Loucy (cell line): Measurements from ENCODE around the gene SYNPO.

Experiments used
- H2AFZ ChIP-seq: fragments of 200-600 bp; sonication (generic); 2 replicates; pipeline ENCODE4 v1.6.0; 2016; ENCODE audit warnings: antibody characterized with exemption, mild to moderate bottlenecking, low read length, moderate library complexity
- H3F3A ChIP-seq: fragments of 200-600 bp; 2 replicates; pipeline ENCODE4 v1.6.0; 2016; ENCODE audit warnings: antibody characterized with exemption, low read depth, mild to moderate bottlenecking
- H3K27me3 ChIP-seq: fragments of 200-600 bp; sonication (generic); 2 replicates; pipeline ENCODE4 v1.6.1; 2014; ENCODE audit warnings: low read length, mild to moderate bottlenecking; ENCODE audit not compliant: insufficient read depth, poor library complexity, severe bottlenecking
- H3K36me3 ChIP-seq: fragments of 200-600 bp; sonication (generic); 2 replicates; pipeline ENCODE4 v1.6.1; 2016; ENCODE audit warnings: low read length; ENCODE audit not compliant: insufficient read depth
- H3K4me1 ChIP-seq: fragments of 200-600 bp; sonication (generic); 2 replicates; pipeline ENCODE4 v1.5.1; 2014; ENCODE audit warnings: low read length, mild to moderate bottlenecking; ENCODE audit not compliant: insufficient read depth, poor library complexity, severe bottlenecking
- H3K4me2 ChIP-seq: fragments of 200-600 bp; sonication (generic); 2 replicates; pipeline ENCODE4 v1.6.0; 2014; ENCODE audit warnings: antibody characterized with exemption, low read length, low read depth, mild to moderate bottlenecking; ENCODE audit not compliant: poor library complexity, severe bottlenecking
- H3K4me3 ChIP-seq: fragments of 200-600 bp; sonication (generic); 2 replicates; pipeline ENCODE4 v1.5.1; 2014; ENCODE audit warnings: low read length, mild to moderate bottlenecking, mixed read lengths; ENCODE audit not compliant: poor library complexity, severe bottlenecking
- H3K79me2 ChIP-seq: fragments of 200-600 bp; sonication (generic); 2 replicates; pipeline ENCODE4 v1.6.1; 2014; ENCODE audit warnings: low read length; ENCODE audit not compliant: insufficient read depth
- H3K9ac ChIP-seq: fragments of 200-600 bp; sonication (generic); 2 replicates; pipeline ENCODE4 v1.6.0; 2014; ENCODE audit warnings: mild to moderate bottlenecking, low read depth, low read length, moderate library complexity; ENCODE audit not compliant: poor library complexity, severe bottlenecking
- H3K9me2 ChIP-seq: fragments of 200-600 bp; sonication (generic); replicated peaks from 2 replicates; pipeline ENCODE4 v1.6.1; 2016; ENCODE audit warnings: low read depth, low read length, mixed read lengths
- H3K9me3 ChIP-seq: fragments of 200-600 bp; sonication (generic); 2 replicates; pipeline ENCODE4 v1.6.1; 2014; ENCODE audit warnings: mild to moderate bottlenecking, antibody characterized with exemption, low read length, low read depth; ENCODE audit not compliant: insufficient read depth
- H4K20me1 ChIP-seq: fragments of 200-600 bp; sonication (generic); 2 replicates; pipeline ENCODE4 v1.6.0; 2014; ENCODE audit warnings: antibody characterized with exemption, low read length, mild to moderate bottlenecking; ENCODE audit not compliant: insufficient read depth, poor library complexity, severe bottlenecking
- CTCF ChIP-seq: fragments of 200-600 bp; sonication (generic); conservative IDR thresholded peaks from 2 replicates; pipeline ENCODE4 v1.5.1; 2014; ENCODE audit warnings: mild to moderate bottlenecking, antibody characterized with exemption, low read length
- EZH2phosphoT487 ChIP-seq: fragments of 200-600 bp; IDR thresholded peaks from 2 replicates; pipeline ENCODE4 v1.6.1; 2018; ENCODE audit warnings: antibody characterized with exemption, mild to moderate bottlenecking, moderate library complexity, borderline replicate concordance

The SYNPO gene

DNA sequence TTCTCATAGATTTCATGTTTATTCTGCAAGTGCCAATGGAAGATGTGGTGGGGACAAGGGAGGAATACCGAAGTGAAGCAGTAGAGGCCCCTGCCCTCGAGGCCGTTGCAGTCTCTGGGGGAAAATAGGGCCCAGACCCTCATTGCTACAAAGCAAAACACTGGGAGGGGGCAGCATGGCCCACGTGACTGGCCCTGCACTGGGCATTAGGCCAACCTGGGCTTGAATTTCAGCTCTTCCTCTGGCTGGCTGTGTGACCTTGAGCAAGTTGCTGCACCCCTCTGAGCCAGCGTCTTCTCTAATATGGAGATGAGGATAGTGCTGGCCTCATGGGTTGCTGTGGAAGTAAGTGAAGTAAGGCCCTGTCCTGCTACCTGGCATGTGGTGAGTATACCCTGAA is 709 bp upstream of the SYNPO start:
- Histone ChIP-seq H3K9me3 (no peaks in the 10 kb centered on the region), H2AFZ (no peak overlapping the region), H3K4me2 (no peak overlapping the region), H3K79me2 (no peaks in the 10 kb centered on the region), H3K36me3 (no peaks in the 10 kb centered on the region), H3K4me1 (no peaks in the 10 kb centered on the region), H3K9me2 (no peaks in the 10 kb centered on the region), H3K27me3 (no peaks in the 10 kb centered on the region), H3K9ac (no peak overlapping the region), H3K4me3 (no peak overlapping the region), H3F3A (no peaks in the 10 kb centered on the region), H4K20me1 (no peaks in the 10 kb centered on the region)
- TF ChIP-seq EZH2phosphoT487 (no peak), CTCF (no peak)

DNA sequence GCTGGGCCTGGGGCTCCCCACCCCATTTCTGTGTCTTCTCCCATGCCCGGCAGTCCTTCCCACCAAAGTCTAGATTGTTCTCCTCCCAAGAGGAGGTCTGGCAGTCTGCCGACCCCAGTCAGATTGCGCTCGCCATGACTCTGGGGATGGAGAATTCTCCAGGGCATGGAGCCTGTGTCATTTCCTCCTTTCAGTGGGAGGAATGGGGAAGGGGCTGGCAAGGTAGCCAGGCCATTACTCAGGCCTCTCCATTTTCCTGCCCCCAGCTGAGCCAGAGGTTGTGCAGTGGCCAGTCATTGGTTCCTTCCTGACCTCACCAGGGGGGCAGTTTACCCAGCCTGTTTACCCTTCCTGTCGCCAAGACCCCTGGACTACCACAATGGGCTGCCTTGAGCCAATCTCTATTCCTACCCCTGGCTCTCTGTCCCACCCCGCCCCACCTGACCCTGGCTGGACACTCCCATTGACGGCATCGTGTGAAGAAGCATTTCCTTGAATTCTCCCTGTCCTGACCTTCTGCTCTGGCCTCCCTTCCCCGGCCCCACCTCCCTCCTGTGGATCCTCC is 628 bp downstream of the SYNPO start:
- Histone ChIP-seq H3K4me3 (no peak overlapping the region), H3K9ac (no peak overlapping the region), H3F3A (no peaks in the 10 kb centered on the region), H3K4me1 (no peaks in the 10 kb centered on the region), H3K27me3 (no peaks in the 10 kb centered on the region), H3K9me2 (no peaks in the 10 kb centered on the region), H3K36me3 (no peaks in the 10 kb centered on the region), H3K79me2 (no peaks in the 10 kb centered on the region), H3K9me3 (no peaks in the 10 kb centered on the region), H2AFZ (no peak overlapping the region), H4K20me1 (no peaks in the 10 kb centered on the region), H3K4me2 (no peak overlapping the region)
- TF ChIP-seq EZH2phosphoT487 (no peak), CTCF (no peak)

DNA sequence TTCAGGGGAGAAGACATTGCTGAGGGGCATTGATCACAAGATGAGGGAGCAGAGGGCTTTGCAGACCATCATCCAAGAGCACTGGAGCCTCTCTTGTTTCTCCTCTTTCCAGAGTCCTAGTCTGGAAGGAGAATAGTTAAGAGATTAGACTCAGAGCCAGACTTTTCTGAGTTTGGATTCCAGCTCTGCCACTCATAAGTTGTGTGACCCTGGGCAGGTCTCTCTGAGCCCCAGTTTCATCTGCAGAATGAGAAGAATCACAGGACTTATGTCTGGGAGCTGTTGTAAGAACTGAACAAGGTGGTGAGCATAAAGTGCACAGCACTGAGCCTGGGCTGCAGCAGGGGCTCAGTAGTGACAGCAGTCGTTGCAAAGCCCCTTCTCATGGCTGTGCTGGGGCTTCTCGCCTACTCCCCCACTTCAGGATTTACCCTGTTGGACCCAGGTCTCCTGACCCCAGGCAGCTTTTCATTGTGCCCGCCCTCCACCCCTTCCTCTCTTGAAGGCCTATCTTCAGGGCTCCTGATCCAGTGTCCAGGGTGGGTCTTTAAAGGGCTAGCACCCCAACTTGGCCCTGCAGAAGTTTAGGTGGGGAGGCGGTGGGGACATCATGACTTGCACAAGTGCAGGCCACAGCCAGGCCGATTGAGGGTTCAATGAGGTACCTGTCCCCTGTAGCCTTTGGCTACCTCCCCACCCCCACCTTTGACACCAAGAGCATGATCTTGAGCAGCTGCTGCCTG is 1.5 kb downstream of the SYNPO start:
- Histone ChIP-seq H3K4me1 (no peaks in the 10 kb centered on the region), H4K20me1 (no peaks in the 10 kb centered on the region), H3K9me2 (no peaks in the 10 kb centered on the region), H3K4me2 (no peak overlapping the region), H3K9me3 (no peaks in the 10 kb centered on the region), H3K79me2 (no peaks in the 10 kb centered on the region), H3K27me3 (no peaks in the 10 kb centered on the region), H2AFZ (no peak overlapping the region), H3K9ac (no peak overlapping the region), H3K4me3 (no peak overlapping the region), H3F3A (no peaks in the 10 kb centered on the region), H3K36me3 (no peaks in the 10 kb centered on the region)
- TF ChIP-seq EZH2phosphoT487 (no peak), CTCF (no peak)
